SK-N-MC (cell line): ENCODE results near the gene THAP6.

Experiments used
- EZH2 ChIP-seq: fragments of 200-600 bp; sonication (generic); IDR thresholded peaks from one replicate; pipeline ENCODE4 v1.6.1; 2017; ENCODE audit warnings: antibody characterized with exemption
- FOXP2 ChIP-seq: optimal IDR thresholded peaks from 2 replicates; pipeline ENCODE3; 2011; ENCODE audit warnings: mild to moderate bottlenecking, moderate library complexity; ENCODE audit not compliant: insufficient read depth; ENCODE audit errors: extremely low read length, control extremely low read depth
- POLR2AphosphoS5 ChIP-seq: IDR thresholded peaks from 2 replicates; pipeline ENCODE4 v1.6.1; 2012; ENCODE audit warnings: mild to moderate bottlenecking, low read depth, low read length, borderline replicate concordance

DNA sequence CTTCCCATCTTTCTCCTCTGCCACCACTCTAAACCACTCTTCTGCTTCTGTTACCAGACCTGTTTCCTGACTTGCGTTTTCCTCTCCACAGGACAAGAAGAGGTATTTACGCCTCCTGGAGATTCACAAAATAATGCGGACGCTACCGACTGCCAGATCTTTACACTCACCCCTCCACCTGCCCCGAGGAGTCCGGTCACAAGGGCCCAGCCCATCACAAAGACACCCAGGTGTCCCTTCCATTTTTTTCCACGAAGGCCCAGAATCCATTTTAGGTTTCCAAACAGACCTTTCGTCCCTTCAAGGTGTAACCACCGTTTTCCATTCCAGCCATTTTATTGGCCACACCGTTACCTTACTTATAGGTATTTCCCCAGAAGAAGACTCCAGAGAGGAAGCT lies 49.8 kb downstream of the THAP6 start:
- TF ChIP-seq POLR2AphosphoS5 (no peak), EZH2 (no peak), FOXP2 (no peak)
